Adrenal gland (tissue), 12 donors: ENCODE data around the gene NACA2. TPM values are rescaled to one million over a fixed set of nuclear protein-coding genes. Genes with fewer than 3 reads are reported as not detected.
"Not testable (repeated sequence)": the region's sequence is repeated elsewhere in the genome, so short reads cannot be mapped to it uniquely, and the experiment has no call there.

ENCODE experiments used
- DNase-seq, 7 donors: peaks; one replicate each; pipeline ENCODE4 v3.0.0-alpha.2; 2019 to 2020
- H3K27ac ChIP-seq, 5 donors: fragments of 200-600 bp; sonication (generic) in 4 of 5; 1 replicate in 3 of 5; 2 replicates in 2 of 5; pipeline versions ENCODE4 v1.5.1 to v1.8.0; 2016 to 2020; ENCODE audit warnings: mild to moderate bottlenecking in 1 of 5
- H3K27me3 ChIP-seq: fragments of 200-600 bp; 2 replicates; pipeline ENCODE4 v1.8.0; 2021
- H3K36me3 ChIP-seq, 2 donors: fragments of 200-600 bp; replicated peaks in 1 of 2; 1 replicate in 1 of 2; 2 replicates in 1 of 2; pipeline versions ENCODE4 v1.5.1 to v1.8.0; 2018 to 2022
- H3K4me1 ChIP-seq, 2 donors: fragments of 200-600 bp; replicated peaks in 1 of 2; 1 replicate in 1 of 2; 2 replicates in 1 of 2; pipeline versions ENCODE4 v1.5.1 to v1.8.0; 2018 to 2021
- H3K4me3 ChIP-seq, 4 donors: fragments of 200-600 bp; sonication (generic) in 3 of 4; one replicate each; pipeline ENCODE4 v1.5.1; 2016 to 2018
- H3K9me3 ChIP-seq, 3 donors: fragments of 200-600 bp; sonication (generic) in 1 of 3; replicated peaks in 1 of 3; 1 replicate in 2 of 3; 2 replicates in 1 of 3; pipeline versions ENCODE4 v1.5.1 to v1.8.0; 2016 to 2021
- POLR2A ChIP-seq, 2 donors: fragments of 450-650 bp; IDR thresholded peaks; one replicate each; pipeline ENCODE4 v1.6.1; 2017; ENCODE audit warnings: antibody characterized with exemption in 2 of 2, mild to moderate bottlenecking in 2 of 2, moderate library complexity in 1 of 2
- WGBS, 4 donors: extraction: QIAGEN DNeasy Blood & Tissue Kit in 2 of 4; methylation state at CpG; one replicate each; pipeline versions ENCODE4 v1.1.5 to v1.1.7; 2013 to 2017; 5-methylcytosine and 5-hydroxymethylcytosine counted together
- intact Hi-C, 2 donors: fragments of 100-400 bp; cut with DNase I; formaldehyde crosslinking; loops; one replicate each; pipeline versions ENCODE4 v1.14.1 to v1.15.0; 2022 to 2023
- polyA plus RNA-seq, 3 donors: library from polyadenylated mRNA; stranded (reverse); fragments of 200-250 nt in 2 of 3; fragments of 350-450 nt in 1 of 3; fragmentation: Illumina TruSeq in 1 of 3; extraction: RNeasy Lipid Tissue Mini Kit (QIAGEN cat#74804) in 1 of 3; gene quantifications; one replicate each; pipeline ENCODE4 v1.2.3, GENCODE V29; 2013 to 2014
- total RNA-seq, 9 donors: library from RNA; depleted of rRNA in 4 of 9; stranded (reverse); fragments of >200 nt in 4 of 9; fragments of 120-200 nt in 1 of 9; fragmentation: NEBNext Ultra II Directional in 1 of 9; extraction: Animal tissue kit (Norgen Biotek cat#: 25700) in 1 of 9; gene quantifications; one replicate each; pipeline versions ENCODE4 v1.1.0 to v1.2.4, GENCODE V29; 2013 to 2023
- TF ChIP-seq, protein P1 (sequence below), 6 experiments: fragments of 450-650 bp in 4 of 6; fragments of 200-600 bp in 2 of 6; sonication (generic) in 1 of 6; IDR thresholded peaks; 1 replicate in 5 of 6; 2 replicates in 1 of 6; pipeline versions ENCODE4 v1.5.1 to v1.8.0; 2016 to 2021; ENCODE audit warnings: antibody characterized with exemption in 6 of 6, mild to moderate bottlenecking in 2 of 6, moderate library complexity in 1 of 6
- donor health status: healthy with polysubstance abuse.
- donor health status: Bipolar disorder and iron deficiency.
- donor health status: DM: yes; HTN: yes; CAD: no.
- donor health status: DM: no; HTN: no; CAD: no.
- donor health status: DM: no; HTN: no; CAD: no.
- donor health status: DM: yes; HTN: yes; CAD: no.

Gene NACA2
- total and polyA plus RNA-seq, 12 donors, result 0.27 to 0.28 TPM; not detected in 10

DNA sequence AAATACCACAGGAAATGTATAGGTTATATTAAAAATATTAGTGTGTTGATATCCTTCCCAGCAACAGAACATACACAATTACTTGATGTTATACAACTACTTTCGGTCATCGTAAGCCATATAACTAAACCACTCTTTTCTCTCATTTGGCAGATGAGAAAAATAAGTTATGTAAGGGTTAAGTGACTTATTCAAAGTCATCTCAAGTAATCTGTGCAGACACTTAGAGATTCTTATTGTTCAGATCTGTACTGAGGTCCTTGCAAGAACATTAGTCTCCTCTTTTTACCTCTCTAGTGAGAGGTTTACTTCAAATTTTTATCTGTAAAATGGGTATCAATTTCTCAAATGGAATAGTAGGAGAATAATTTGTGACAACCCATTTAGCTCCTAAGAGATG, 15.0 kb downstream of the NACA2 start:
- no peak for DNase-seq
- WGBS, 4 donors, result 84 to 91% (median 87%) methylated on average over 2 of the region's 2 CpGs
- Histone ChIP-seq H3K36me3 (no peaks in the 10 kb centered on the region), H3K4me1 (no peaks in the 10 kb centered on the region), H3K27ac (no peak overlapping the region), H3K27me3 (no peaks in the 10 kb centered on the region), H3K4me3 (no peak overlapping the region), H3K9me3 (no peaks in the 10 kb centered on the region)
- intact Hi-C loops, result no loop called here
- TF ChIP-seq, protein P1, sequence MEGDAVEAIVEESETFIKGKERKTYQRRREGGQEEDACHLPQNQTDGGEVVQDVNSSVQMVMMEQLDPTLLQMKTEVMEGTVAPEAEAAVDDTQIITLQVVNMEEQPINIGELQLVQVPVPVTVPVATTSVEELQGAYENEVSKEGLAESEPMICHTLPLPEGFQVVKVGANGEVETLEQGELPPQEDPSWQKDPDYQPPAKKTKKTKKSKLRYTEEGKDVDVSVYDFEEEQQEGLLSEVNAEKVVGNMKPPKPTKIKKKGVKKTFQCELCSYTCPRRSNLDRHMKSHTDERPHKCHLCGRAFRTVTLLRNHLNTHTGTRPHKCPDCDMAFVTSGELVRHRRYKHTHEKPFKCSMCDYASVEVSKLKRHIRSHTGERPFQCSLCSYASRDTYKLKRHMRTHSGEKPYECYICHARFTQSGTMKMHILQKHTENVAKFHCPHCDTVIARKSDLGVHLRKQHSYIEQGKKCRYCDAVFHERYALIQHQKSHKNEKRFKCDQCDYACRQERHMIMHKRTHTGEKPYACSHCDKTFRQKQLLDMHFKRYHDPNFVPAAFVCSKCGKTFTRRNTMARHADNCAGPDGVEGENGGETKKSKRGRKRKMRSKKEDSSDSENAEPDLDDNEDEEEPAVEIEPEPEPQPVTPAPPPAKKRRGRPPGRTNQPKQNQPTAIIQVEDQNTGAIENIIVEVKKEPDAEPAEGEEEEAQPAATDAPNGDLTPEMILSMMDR (IDR thresholded peaks at IDR 0.05), result no peak
- TF ChIP-seq POLR2A (IDR thresholded peaks at IDR 0.05), result no peak

GRCh38 chr17:61575352-61575975, 15.6 kb downstream of the NACA2 start:
- no peak overlapping the region for H3K4me3 ChIP-seq
- intact Hi-C loops, result no loop called here
- no peaks in the 10 kb centered on the region for H3K4me1 ChIP-seq
- TF ChIP-seq, protein P1 (IDR thresholded peaks at IDR 0.05), result no peak
- TF ChIP-seq POLR2A (IDR thresholded peaks at IDR 0.05), result no peak
- H3K9me3 ChIP-seq, result no peaks in the 10 kb centered on the region
- 65 to 76% (median 74%) methylated on average over 5 of the region's 5 CpGs for WGBS, 4 donors
- no peak for DNase-seq
- no peaks in the 10 kb centered on the region for H3K36me3 ChIP-seq
- no peaks in the 10 kb centered on the region for H3K27me3 ChIP-seq
- H3K27ac ChIP-seq, result no peak overlapping the region

- Histone ChIP-seq H3K9me3 (no peaks in the 10 kb centered on the region), H3K36me3 (no peaks in the 10 kb centered on the region), H3K27ac (no peak overlapping the region), H3K4me3 (no peak overlapping the region), H3K27me3 (no peaks in the 10 kb centered on the region), H3K4me1 (no peaks in the 10 kb centered on the region)
- TF ChIP-seq, protein P1 (IDR thresholded peaks at IDR 0.05), result no peak
- TF ChIP-seq POLR2A (IDR thresholded peaks at IDR 0.05), result no peak
- peak in 2 of 7 donors; percentile 5 to 54 for DNase-seq
- WGBS, 4 donors, result 31 to 38% (median 33%) methylated on average over 9 of the region's 9 CpGs
- intact Hi-C loops, result no loop called here
Observed at GRCh38 chr17:61574542-61575351, 16.3 kb downstream of the NACA2 start.

DNA sequence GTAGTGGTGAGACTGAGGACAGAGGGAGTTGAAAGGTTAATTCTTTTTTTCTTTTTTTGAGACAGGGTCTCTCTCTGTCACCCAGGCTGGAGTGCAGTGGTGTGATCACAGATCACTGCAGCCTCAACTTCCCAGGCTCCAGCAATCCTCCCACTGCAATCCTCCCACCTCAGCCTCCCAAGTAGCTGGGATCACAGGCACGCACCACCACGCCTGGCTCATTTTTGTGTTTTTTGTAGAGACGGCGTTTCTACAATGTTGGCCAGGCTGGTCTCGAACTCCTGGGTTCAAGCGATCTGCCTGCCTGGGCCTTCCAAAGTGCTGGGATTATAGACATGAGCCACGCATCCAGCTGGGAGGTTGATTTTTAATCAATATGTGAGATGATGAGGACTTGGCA, 18.5 kb downstream of the NACA2 start:
- 84 to 97% (median 94%) methylated on average over 7 of the region's 7 CpGs for WGBS, 4 donors
- H3K36me3 ChIP-seq, H3K9me3 ChIP-seq, DNase-seq, H3K4me3 ChIP-seq, H3K4me1 ChIP-seq, H3K27ac ChIP-seq, H3K27me3 ChIP-seq, intact Hi-C loops: not testable (repeated sequence)
